Suppressor macrophage treated with lipopolysaccharide for 1 hour (primary cell): ENCODE measurements around the gene SLC38A8.

Experiments
- DNase-seq, 3 donors: peaks; one replicate each; pipeline ENCODE4 v3.0.0-alpha.2; 2020 to 2022

The SLC38A8 gene

GRCh38 chr16:84042308-84042878 lies at the start of gene SLC38A8:
Gene SLC38A8 (minus strand): TSS chr16:84042795. CDS start chr16:84042157, 638 bp downstream.
- no peak for DNase-seq

DNA sequence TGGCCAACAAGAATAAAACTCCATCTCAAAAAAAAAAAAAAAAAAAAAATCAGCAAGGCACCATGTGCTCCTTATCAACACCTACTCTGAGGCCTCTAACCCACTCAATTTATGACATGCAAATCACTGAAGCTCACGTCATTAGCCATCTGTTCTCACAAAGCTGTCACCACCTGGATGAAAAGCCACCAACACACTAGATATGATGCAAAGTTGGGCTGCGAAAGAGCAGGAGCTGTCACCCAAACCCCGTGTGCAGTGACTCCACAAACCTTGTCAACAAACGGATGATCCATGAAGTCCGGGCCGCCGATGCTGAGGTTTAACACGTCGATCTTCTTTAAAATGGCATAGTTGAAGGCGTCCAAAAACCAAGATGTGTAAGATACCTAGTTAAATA lies 48.9 kb upstream of the SLC38A8 start:
- DNase-seq = no peak

DNA sequence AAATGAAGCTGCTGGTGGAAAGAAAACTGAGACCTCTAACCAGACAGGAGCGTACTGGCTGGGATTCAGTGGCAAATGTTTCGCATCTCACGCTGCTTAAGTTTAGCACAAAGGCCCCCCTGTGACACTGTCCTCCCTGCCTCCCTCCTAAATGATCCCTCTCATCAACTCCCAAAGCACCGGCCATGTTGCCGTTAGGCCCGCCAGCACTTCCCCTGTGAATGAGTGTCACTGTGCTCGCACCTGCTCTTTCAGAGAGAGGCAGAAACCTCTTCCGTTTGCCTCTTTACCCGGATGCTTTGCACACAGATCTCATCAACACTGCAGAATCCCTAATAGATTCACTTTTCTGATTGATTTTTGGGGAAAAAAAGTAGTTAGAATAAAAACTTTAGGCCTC lies 47.6 kb upstream of the SLC38A8 start:
- no peak for DNase-seq

DNA sequence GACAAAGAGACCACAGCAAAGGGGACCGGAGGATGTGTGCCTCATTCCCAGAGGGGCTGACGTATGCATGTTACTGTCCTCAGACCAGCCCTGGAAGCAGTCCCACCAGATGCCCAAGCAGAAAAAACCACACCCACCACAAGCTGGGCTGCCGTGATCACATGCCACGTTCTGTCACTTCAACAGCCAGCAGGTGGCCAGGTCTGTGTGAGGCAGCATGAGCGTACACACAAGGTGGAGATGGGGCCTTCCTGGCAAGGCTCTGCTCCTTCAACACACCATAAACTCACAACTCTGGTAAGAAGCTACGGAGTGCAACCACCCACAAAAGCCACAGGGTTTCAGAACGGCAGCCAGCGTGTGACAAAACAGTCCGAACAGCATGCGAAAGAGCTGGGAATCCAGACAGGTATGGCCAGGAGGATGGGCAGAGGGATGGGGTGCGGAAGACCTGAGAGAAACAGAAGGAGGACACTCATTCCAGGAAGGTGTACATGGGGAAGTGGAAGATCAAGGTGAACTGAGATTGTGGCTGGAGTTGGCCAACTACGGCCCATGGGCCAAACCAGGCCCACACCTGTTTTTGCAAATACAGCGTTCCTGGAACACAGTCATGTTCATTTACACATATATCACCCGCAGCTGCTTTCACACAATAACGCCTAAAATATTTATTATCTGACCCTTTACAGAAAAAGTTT lies 46.2 kb upstream of the SLC38A8 start:
- no peak for DNase-seq

GRCh38 chr16:84087466-84088151 lies 45.0 kb upstream of the SLC38A8 start:
- no peak for DNase-seq

GRCh38 chr16:84087001-84087400 lies 44.4 kb upstream of the SLC38A8 start:
- DNase-seq = no peak

DNA sequence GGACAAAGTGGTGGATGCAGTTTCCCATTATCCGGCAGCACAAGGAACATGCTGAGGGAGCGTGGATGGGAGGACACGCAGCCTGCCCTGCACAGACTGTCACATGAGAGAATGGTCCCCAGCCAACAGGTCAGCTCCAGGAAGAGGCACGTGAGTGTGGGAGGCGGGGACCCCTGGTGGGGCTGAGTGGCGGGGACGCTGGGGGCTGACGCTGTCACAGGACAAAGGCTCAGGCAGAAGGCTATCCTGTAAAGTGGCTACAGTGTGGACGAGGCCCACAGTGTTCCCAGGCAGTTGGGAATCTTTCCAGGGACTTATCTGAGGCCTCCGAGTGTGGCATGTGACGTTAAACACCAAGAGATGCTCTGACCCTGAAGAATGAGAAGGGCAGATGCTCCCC lies 43.7 kb upstream of the SLC38A8 start:
- DNase-seq = no peak

DNA sequence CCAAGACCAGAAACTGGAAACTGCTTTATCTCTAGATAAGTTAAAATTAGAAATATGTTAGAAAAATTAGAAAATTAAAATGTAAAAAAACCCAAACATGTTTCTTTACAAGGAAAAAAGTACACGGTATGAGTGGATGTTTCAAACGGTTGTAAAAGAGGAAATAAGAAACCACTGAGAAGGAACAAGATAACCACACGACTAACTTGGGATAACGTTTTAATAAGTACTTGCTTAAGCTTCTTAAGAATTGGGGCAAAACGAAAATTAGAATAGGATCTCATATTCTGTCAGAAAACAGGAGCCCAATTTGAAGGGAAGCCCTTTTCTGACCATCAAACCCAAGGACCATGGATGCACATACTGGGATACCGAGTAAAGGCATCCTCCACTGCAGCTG lies 43.2 kb upstream of the SLC38A8 start:
- peak; percentile 29 to 69 (median 64) for DNase-seq

DNA sequence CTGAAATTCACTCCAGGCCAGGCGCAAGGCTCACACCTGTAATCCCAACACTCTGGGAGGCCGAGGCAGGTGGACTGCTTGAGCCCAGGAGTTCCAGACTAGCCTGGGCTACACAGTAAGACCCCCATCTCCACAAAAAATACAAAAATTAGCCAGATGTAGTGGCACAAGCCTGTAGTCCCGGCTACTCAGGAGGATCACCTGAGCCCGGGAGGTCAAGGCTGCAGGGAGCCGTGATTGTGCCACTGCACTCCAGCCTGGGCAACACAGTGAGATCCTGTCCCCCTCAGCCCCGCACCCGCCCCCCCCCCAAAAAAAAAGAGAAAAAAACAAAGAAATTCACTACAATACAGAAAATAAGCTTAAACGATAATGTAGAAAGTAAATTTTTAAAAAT lies 42.7 kb upstream of the SLC38A8 start:
- no peak for DNase-seq

- peak; percentile 34 to 60 (median 40) for DNase-seq
These were observed 42.1 kb upstream of the SLC38A8 start for GRCh38 chr16:84084570-84085270.

DNA sequence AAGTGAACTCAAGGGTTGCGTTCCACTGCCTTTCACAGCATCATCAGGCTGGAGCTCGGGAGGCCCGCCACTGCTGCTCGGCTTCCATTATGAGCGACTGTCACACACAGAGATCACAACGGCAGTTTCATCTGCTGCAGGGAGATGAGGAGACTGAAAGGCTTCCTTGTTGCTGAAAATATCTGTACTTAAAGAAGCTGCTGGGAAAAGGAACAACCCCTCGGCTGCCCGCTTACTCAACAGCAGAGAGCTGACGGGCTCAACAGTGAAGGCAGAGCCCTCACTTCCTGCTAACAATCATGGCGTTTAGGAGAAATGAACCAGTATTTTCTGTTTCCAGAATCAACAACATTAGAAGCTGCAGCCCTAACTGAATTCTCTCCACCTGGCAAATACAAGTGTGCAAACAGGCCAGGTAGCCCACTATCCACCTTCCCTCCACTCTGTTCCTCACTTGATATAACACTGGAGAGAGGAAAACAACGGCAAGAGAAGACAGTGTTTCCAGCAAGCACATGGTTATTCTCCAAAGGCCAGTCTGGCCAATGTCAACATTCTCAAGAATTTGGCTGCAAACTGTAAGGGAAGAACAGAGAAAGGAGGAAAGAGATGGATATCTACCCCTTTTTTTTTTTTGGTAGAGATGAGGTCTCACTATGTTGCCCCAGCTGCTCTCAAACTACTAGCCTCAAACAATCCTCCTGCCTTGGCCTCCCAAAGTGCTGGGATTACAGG lies 40.4 kb upstream of the SLC38A8 start:
- DNase-seq = peak; percentile 69 to 74 (median 71)

- no peak for DNase-seq
These were observed 39.5 kb upstream of the SLC38A8 start for GRCh38 chr16:84082110-84082509.

DNA sequence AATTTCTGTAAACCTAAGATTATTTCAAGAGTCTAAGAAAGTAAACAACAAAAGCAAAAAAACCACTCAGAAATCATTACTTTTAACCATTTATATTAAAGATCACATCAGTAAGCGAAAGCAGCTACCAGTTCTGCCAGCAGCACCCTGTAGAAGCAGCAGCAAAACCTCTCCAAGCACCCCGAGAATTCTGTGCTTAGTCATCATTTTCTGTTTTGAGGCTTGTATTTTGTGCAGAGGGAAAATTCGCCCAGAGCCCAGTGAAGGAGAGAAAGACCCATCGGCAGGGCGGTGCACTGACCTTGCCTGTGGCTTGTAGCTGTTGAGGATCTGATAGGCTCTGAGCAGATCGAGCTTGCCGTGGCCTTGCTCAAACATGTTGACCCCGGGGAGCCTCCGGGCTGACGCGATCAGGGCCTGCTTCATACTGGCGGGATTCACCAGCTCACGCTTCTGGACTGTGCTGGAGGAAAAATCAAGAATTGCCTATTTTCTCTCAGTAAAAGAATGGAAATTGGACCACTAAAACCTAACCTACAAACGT lies 38.9 kb upstream of the SLC38A8 start:
- no peak for DNase-seq

DNA sequence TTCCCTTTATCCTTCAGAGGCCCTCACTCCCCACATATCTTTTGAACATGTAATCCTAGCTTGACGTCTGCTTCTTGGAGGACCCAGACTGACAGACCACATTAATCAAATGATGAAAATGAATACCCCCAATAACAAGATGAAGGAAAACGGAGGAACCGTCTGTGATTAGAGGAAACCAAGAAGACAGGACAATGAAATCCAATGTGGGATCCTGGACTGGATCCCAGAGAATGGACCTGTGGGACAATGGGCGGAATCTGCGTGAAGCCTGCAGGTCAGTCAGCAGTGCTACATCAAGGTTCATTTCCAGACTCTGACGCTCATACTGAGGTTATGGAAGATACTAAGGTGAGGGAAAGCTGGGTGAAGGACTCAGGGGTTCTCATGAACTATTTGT lies 38.2 kb upstream of the SLC38A8 start:
- DNase-seq = no peak

GRCh38 chr16:84080378-84080777 lies 37.8 kb upstream of the SLC38A8 start:
- no peak for DNase-seq

GRCh38 chr16:84079664-84080063 lies 37.1 kb upstream of the SLC38A8 start:
- DNase-seq = no peak

DNA sequence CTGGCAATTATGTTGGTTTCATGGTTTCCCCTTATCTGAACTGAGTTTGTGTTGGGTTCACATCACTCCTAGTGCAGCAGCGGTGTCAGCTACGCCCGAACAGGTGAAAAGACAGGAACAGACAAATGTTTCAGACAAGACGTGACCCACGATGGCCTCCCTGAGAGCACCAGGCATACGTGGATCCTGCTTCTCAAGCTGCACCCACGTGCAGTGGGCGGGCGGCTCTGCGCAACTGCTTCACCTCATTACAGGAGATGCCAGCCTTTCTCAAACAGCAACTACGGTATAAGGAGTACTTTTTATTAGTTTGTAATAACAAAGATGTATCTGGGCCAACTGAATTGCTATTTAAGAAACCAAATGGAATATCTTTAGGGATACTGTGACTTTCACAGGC lies 32.8 kb upstream of the SLC38A8 start:
- no peak for DNase-seq

GRCh38 chr16:84074721-84075120 lies 32.1 kb upstream of the SLC38A8 start:
- DNase-seq = no peak

- no peak for DNase-seq
These were observed 29.4 kb upstream of the SLC38A8 start for GRCh38 chr16:84072014-84072413.

DNA sequence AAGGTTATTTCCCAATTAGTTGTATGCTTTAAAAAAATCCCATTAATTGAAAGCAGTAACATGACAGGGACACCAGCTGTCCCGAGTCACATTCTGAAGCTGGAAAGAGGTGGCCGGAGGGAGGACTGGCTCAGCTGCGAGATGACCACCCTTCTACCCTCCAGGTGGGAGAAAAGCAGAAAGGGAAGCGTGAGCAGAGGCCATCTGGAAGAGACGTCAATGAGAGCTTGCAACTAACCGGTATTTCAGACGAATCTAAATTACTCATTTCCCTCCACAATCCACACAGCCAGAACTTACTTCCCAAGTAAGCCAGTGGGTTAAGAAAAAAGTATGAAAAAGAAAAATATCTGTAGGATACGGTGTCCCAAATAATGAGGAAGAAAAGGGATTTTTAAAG lies 28.5 kb upstream of the SLC38A8 start:
- peak; percentile 34 to 60 (median 48) for DNase-seq

GRCh38 chr16:84069540-84069939 lies 26.9 kb upstream of the SLC38A8 start:
- DNase-seq = peak; percentile 83 to 91 (median 86)

DNA sequence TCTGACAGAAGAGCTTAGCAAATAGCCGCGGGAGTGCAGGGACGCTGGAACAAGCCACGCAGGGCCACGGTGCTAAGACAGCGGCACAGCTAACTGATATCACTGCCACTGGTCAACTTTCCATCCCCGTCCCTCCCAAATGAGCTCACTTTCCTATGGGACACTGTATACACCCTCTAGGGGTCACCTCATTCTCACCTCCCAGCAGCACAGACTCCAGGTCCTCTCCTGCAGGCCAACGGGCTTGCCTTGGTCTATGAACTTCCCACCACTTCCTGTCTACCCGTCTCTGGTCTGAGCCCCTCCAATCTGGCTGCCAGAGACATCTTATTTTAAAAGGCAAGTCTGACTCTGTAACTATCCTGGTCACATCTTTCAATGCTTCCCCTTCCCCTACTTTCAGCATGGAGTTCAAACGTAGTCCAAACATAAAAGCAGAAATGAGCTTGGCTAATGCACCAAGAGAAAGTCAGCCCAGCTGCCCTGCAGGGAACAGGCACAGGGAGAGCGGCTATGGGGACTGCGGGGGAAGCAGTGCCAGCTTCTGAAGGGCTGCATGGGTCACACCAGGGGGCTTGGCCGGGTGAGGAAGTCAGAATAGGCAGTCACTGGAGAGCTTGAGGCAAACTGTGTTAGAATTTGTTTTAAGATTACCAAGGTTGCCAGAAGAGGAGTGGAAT lies 26.3 kb upstream of the SLC38A8 start:
- DNase-seq = peak; percentile 54 to 65 (median 56)
